ENCODE data around the gene KCNH8. TPM values are rescaled to one million over a fixed set of nuclear protein-coding genes. Genes with fewer than 3 reads are reported as not detected.
A peak's percentile ranks its signal among the peaks of the same experiment; 100 is the strongest.
"Not testable (repeated sequence)": the region's sequence is repeated elsewhere in the genome, so short reads cannot be mapped to it uniquely, and the experiment has no call there.

Gene KCNH8
- polyA plus RNA-seq, 3 donors, result 0.03 TPM; not detected in 2

GRCh38 chr3:19229086-19229485 lies 80.8 kb downstream of the KCNH8 start:
- Histone ChIP-seq H3K4me2 (replicated peaks; ENCODE audit: extremely low read depth, low read length, poor library complexity, severe bottlenecking) (no peak overlapping the region), H3K36me3 (replicated peaks in 1 of 2; ENCODE audit: control insufficient read depth in 1 of 2, insufficient read depth in 2 of 2, low read length in 2 of 2) (no peaks in the 10 kb centered on the region), H4K20me1 (ENCODE audit: insufficient read depth, low read length) (no peaks in the 10 kb centered on the region), H3K9me3 (replicated peaks in 1 of 2; ENCODE audit: control insufficient read depth in 1 of 2, insufficient read depth in 1 of 2, low read length in 2 of 2) (no peaks in the 10 kb centered on the region), H3K79me2 (ENCODE audit: insufficient read depth, low read length) (no peaks in the 10 kb centered on the region), H3K9ac (ENCODE audit: insufficient read depth, low read length, poor library complexity, severe bottlenecking) (no peak overlapping the region), H2AFZ (ENCODE audit: insufficient read depth, low read depth, low read length, poor library complexity, severe bottlenecking) (no peak overlapping the region), H3K4me1 (ENCODE audit: control insufficient read depth in 1 of 2, insufficient read depth in 2 of 2, low read length in 2 of 2) (no peaks in the 10 kb centered on the region), H3K27me3 (ENCODE audit: control insufficient read depth in 2 of 2, insufficient read depth in 2 of 2, low read length in 2 of 2) (no peaks in the 10 kb centered on the region), H3K4me3 (replicated peaks in 1 of 3; ENCODE audit: low read depth in 2 of 3, low read length in 3 of 3) (no peak overlapping the region), H3K27ac (ENCODE audit: low read depth in 1 of 2, low read length in 2 of 2) (no peak overlapping the region)
- Mint-ChIP-seq H3K27ac (peak overlapping the region in 1 of 7 donors; percentile 75), H3K27me3 (ENCODE audit: low read depth in 3 of 3) (peaks cover 0 to 2% (median 0%) of the 10 kb centered on the region in 3 donors), H3K9me3 (peaks cover 0 to 10% (median 1%) of the 10 kb centered on the region in 7 donors), H3K4me1 (peaks cover 8% of the 10 kb centered on the region), H3K4me3 (no peak overlapping the region), H3K36me3 (no peaks in the 10 kb centered on the region)
- no peak for DNase-seq
- WGBS (ENCODE audit: insufficient coverage), result 100% methylated on average over 1 of the region's 1 CpG
- intact Hi-C loops (cut with micrococcal nuclease), result no loop called here
- no peak for TF ChIP-seq CTCF (IDR thresholded peaks at IDR 0.05)

GRCh38 chr3:19229881-19230280 lies 81.6 kb downstream of the KCNH8 start:
- WGBS (ENCODE audit: insufficient coverage), result 60% methylated on average over 1 of the region's 3 CpGs
- H3K36me3 ChIP-seq (replicated peaks in 1 of 2; ENCODE audit: control insufficient read depth in 1 of 2, insufficient read depth in 2 of 2, low read length in 2 of 2); H4K20me1 ChIP-seq (ENCODE audit: insufficient read depth, low read length); intact Hi-C loops (cut with micrococcal nuclease); H3K9me3 ChIP-seq (replicated peaks in 1 of 2; ENCODE audit: control insufficient read depth in 1 of 2, insufficient read depth in 1 of 2, low read length in 2 of 2); H3K4me3 ChIP-seq (replicated peaks in 1 of 3; ENCODE audit: low read depth in 2 of 3, low read length in 3 of 3); H3K4me2 ChIP-seq (replicated peaks; ENCODE audit: extremely low read depth, low read length, poor library complexity, severe bottlenecking); H3K4me1 Mint-ChIP-seq; H3K9ac ChIP-seq (ENCODE audit: insufficient read depth, low read length, poor library complexity, severe bottlenecking); H3K79me2 ChIP-seq (ENCODE audit: insufficient read depth, low read length); H3K4me3 Mint-ChIP-seq; H3K27me3 ChIP-seq (ENCODE audit: control insufficient read depth in 2 of 2, insufficient read depth in 2 of 2, low read length in 2 of 2); H3K27ac ChIP-seq (ENCODE audit: low read depth in 1 of 2, low read length in 2 of 2); H3K4me1 ChIP-seq (ENCODE audit: control insufficient read depth in 1 of 2, insufficient read depth in 2 of 2, low read length in 2 of 2); H2AFZ ChIP-seq (ENCODE audit: insufficient read depth, low read depth, low read length, poor library complexity, severe bottlenecking); H3K36me3 Mint-ChIP-seq; H3K27me3 Mint-ChIP-seq (ENCODE audit: low read depth in 3 of 3): not testable (repeated sequence)
- peak; percentile 6 to 61 (median 12) for DNase-seq
- peak overlapping the region in 1 of 7 donors; percentile 74 for H3K27ac Mint-ChIP-seq
- peaks cover 0 to 13% (median 4%) of the 10 kb centered on the region in 7 donors for H3K9me3 Mint-ChIP-seq
